ENCODE measurements around the gene PARN.

DNA sequence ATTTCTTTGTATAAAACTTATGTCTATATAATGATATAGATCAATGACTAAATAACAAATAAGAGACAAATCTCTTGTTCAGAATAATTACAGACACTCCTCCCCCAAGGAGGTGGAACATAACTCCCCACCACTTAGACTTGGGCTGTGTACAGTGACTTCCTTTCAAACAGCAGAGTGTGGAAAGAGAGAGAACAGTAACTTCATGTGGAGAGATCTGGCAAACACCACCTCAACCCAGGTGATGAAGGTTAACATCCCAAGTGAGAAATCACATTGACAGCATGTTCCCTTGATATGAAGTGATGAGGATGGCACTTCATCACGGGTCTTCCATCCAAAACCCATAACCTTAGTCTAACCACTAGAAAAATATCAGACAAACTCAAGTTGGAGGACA lies 169.3 kb downstream of the PARN start:
- TF ChIP-seq POLR2A (IDR thresholded peaks at IDR 0.05), result no peak
- no peak for TF ChIP-seq CTCF (IDR thresholded peaks at IDR 0.05)
